ENCODE data around the gene DCAF16. TPM values are rescaled to one million over a fixed set of nuclear protein-coding genes. Genes with fewer than 3 reads are reported as not detected.

DCAF16 gene
- total RNA-seq, 3 donors from 2014 or later, result 28.0 to 41.3 (median 28.2) TPM

DNA sequence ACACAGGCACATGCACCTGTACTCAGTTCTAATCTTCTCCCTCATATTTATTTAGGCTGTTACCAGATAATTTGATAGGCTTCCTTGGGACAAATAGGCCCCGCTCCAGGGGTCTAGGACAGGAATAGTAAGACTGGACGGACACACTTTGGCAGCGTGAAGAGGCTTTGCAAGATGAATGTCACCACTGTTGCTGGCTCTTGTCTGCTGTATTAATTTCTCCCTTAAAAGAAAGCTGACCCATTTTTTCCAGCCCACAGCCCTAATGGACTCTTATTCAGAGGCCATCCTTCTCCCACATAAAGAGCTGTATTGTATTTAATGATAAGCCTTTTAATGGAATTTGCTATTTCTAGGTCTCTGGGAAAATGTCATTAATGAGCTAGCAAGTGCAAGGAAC lies 47.1 kb downstream of the DCAF16 start:
- Histone ChIP-seq H3K27me3 (no peaks in the 10 kb centered on the region), H3K4me1 (no peaks in the 10 kb centered on the region), H3K4me3 (no peak overlapping the region), H3K36me3 (no peaks in the 10 kb centered on the region), H3K9me3 (peaks cover 0 to 6% of the 10 kb centered on the region in 2 donors), H3K27ac (no peak overlapping the region)
- TF ChIP-seq POLR2AphosphoS5 (IDR thresholded peaks at IDR 0.05) (no peak), POLR2A (IDR thresholded peaks at IDR 0.05) (no peak)
- TF ChIP-seq, protein P1, sequence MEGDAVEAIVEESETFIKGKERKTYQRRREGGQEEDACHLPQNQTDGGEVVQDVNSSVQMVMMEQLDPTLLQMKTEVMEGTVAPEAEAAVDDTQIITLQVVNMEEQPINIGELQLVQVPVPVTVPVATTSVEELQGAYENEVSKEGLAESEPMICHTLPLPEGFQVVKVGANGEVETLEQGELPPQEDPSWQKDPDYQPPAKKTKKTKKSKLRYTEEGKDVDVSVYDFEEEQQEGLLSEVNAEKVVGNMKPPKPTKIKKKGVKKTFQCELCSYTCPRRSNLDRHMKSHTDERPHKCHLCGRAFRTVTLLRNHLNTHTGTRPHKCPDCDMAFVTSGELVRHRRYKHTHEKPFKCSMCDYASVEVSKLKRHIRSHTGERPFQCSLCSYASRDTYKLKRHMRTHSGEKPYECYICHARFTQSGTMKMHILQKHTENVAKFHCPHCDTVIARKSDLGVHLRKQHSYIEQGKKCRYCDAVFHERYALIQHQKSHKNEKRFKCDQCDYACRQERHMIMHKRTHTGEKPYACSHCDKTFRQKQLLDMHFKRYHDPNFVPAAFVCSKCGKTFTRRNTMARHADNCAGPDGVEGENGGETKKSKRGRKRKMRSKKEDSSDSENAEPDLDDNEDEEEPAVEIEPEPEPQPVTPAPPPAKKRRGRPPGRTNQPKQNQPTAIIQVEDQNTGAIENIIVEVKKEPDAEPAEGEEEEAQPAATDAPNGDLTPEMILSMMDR (IDR thresholded peaks at IDR 0.05), result no peak
- no peak for DNase-seq (ENCODE audit: low spot score in 2 of 2)
- intact Hi-C loops (cut with DNase I; ENCODE audit: low total_unique reads), result no loop called here

DNA sequence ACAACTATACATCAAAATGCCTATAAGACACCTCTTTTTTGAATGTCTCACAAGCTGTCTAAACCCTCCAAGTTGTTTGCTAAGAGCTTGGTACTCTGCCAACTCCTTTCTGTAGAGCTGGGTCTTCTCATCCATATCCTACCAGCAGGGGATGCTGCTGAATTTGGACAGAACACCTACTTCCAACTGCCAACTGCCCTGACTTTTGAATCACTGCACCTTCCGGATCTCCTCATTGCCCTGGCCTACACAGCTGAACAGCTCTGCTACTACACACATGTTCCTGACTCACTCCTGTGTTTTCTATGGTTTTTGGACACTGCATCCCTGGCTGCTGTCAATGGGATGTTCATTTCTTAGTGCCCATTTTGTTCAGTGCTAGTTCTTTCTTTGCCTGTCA lies 47.8 kb downstream of the DCAF16 start:
- no peak overlapping the region for H3K27ac ChIP-seq
- DNase-seq (ENCODE audit: low spot score in 2 of 2), result no peak
- no peaks in the 10 kb centered on the region for H3K36me3 ChIP-seq
- H3K9me3 ChIP-seq, result peaks cover 0 to 6% of the 10 kb centered on the region in 2 donors
- no peak overlapping the region for H3K4me3 ChIP-seq
- H3K4me1 ChIP-seq, result no peaks in the 10 kb centered on the region
- TF ChIP-seq, protein P1 (IDR thresholded peaks at IDR 0.05), result no peak
- TF ChIP-seq POLR2AphosphoS5 (IDR thresholded peaks at IDR 0.05) (no peak), POLR2A (IDR thresholded peaks at IDR 0.05) (no peak)
- intact Hi-C loops (cut with DNase I; ENCODE audit: low total_unique reads), result no loop called here
- H3K27me3 ChIP-seq, result no peaks in the 10 kb centered on the region

DNA sequence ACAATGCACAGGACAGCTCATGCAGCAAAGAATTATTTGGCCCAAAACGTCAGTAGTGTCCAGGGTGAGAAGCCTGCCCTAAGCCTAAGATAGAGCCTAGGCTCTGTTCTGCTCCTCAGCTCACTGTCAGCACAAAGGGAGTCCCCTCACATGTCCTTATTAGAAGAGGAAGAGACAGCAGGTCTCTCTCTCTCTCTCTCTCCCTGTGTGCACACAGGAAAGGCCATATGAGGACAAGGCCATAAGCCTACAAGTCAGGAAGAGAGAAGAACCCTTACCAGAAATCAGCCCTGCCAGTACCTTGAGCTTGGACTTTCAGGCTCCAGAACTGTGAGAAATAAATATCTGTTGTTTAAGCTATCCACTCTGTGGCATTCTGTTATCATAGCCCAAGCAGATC lies 49.5 kb downstream of the DCAF16 start:
- intact Hi-C loops (cut with DNase I; ENCODE audit: low total_unique reads), result no loop called here
- H3K36me3 ChIP-seq, result no peaks in the 10 kb centered on the region
- no peaks in the 10 kb centered on the region for H3K4me1 ChIP-seq
- DNase-seq (ENCODE audit: low spot score in 2 of 2), result no peak
- H3K4me3 ChIP-seq, result no peak overlapping the region
- H3K9me3 ChIP-seq, result no peaks in the 10 kb centered on the region
- H3K27me3 ChIP-seq, result no peaks in the 10 kb centered on the region
- no peak overlapping the region for H3K27ac ChIP-seq
- TF ChIP-seq POLR2A (IDR thresholded peaks at IDR 0.05) (no peak), POLR2AphosphoS5 (IDR thresholded peaks at IDR 0.05) (no peak)
- TF ChIP-seq, protein P1 (IDR thresholded peaks at IDR 0.05), result no peak

DNA sequence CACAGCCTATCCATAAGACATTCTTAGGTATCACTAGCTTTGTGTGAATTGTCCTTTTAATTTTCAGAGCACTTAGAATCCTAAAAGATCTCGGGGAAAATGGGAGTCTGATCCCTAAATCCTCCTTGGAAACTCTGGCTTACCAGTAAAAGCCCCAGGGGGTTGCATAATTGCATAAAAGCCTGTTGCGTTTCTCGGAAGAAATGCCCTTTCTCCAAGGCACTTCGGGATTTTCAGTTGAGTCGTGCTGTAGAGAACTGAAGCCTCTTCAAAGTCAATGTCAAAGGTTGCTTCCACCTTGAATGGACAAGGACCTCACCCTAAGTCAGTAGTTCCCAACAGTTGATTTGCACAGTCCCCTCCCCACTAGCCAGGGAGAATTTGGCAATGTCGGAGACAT lies 49.9 kb downstream of the DCAF16 start:
- H3K4me1 ChIP-seq, result no peaks in the 10 kb centered on the region
- no peak overlapping the region for H3K27ac ChIP-seq
- H3K27me3 ChIP-seq, result no peaks in the 10 kb centered on the region
- H3K36me3 ChIP-seq, result no peaks in the 10 kb centered on the region
- DNase-seq (ENCODE audit: low spot score in 2 of 2), result no peak
- intact Hi-C loops (cut with DNase I; ENCODE audit: low total_unique reads), result no loop called here
- TF ChIP-seq POLR2A (IDR thresholded peaks at IDR 0.05) (no peak), POLR2AphosphoS5 (IDR thresholded peaks at IDR 0.05) (no peak)
- TF ChIP-seq, protein P1 (IDR thresholded peaks at IDR 0.05), result no peak
- H3K4me3 ChIP-seq, result no peak overlapping the region
- no peaks in the 10 kb centered on the region for H3K9me3 ChIP-seq

DNA sequence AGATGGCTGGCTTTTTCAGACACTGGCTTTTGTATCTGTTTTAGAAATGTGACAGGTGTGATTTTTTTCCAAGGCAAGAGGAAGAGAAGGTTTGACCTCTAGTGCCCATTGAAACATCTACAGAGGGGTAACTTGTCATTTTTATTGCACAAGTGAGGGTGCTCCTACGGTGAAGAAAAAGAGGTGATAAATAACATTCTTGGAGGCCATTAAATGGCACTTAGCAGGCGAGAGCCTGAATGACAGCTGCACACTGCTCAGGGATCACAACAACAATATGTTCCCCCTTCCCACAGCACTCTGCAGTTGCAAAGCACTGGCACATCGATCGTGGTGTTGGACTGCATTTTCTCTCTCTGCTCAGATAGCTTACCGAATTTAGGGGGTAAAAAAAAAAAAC lies 52.1 kb downstream of the DCAF16 start:
- no peaks in the 10 kb centered on the region for H3K9me3 ChIP-seq
- TF ChIP-seq, protein P1 (IDR thresholded peaks at IDR 0.05), result no peak
- TF ChIP-seq POLR2AphosphoS5 (IDR thresholded peaks at IDR 0.05), result no peak
- TF ChIP-seq POLR2A (IDR thresholded peaks at IDR 0.05), result no peak
- intact Hi-C loops (cut with DNase I; ENCODE audit: low total_unique reads), result no loop called here
- H3K4me1 ChIP-seq, result no peaks in the 10 kb centered on the region
- H3K4me3 ChIP-seq, result no peak overlapping the region
- DNase-seq (ENCODE audit: low spot score in 2 of 2), result no peak
- no peak overlapping the region for H3K27ac ChIP-seq
- H3K36me3 ChIP-seq, result no peaks in the 10 kb centered on the region
- H3K27me3 ChIP-seq, result no peaks in the 10 kb centered on the region
